GM12891 (cell line): ENCODE measurements around the gene LRMDA.

ENCODE experiments used
- POLR2A ChIP-seq: IDR thresholded peaks from 2 replicates; pipeline ENCODE4 v1.6.1; 2011; ENCODE audit warnings: low read depth, low read length, control low read depth
- POLR2AphosphoS5 ChIP-seq: IDR thresholded peaks from 2 replicates; pipeline ENCODE4 v1.6.1; 2011; ENCODE audit warnings: low read depth, low read length, control low read depth
- POU2F2 ChIP-seq: IDR thresholded peaks from 2 replicates; pipeline ENCODE4 v1.6.1; 2011; ENCODE audit warnings: low read depth, mild to moderate bottlenecking, control low read depth, low read length, moderate library complexity
- SPI1 ChIP-seq: IDR thresholded peaks from 2 replicates; pipeline ENCODE4 v1.6.1; 2011; ENCODE audit warnings: low read depth, low read length, control low read depth
- TAF1 ChIP-seq: IDR thresholded peaks from 2 replicates; pipeline ENCODE4 v1.6.1; 2011; ENCODE audit warnings: low read depth, low read length, control low read depth

DNA sequence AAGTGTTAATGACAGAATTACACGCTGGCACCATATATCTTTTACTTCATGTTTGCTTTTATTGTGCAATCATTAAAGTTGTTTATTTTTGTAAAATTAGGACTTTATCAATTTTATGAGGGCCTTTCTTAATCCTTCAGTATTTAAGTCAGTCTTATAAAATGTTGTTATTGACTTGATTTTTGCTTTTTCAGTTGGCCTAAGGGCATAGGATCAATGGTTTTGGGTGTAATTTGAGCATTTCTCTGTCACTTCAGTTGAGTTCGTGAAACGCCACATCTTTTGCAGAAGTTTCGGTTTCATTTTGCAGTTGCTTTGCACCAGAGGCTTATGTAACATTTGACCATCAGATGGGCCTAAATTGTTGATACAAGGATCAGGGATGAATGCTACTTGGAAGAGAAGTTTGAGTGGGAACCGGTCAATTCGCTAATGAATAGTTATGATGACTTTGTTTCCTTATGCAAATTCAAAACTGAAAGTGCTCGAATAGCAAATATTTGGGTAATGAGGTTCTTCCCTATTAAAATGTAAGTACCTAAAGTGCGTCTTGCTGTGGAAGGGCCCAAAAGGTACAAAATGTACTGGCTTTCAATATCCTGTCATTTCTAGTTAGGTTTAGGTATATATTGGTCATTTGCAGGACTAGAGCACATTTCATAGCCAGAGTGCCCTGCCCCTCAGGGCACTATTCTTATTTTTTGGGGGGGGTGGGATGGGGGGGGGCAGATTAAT lies 340.9 kb downstream of the LRMDA start:
- TF ChIP-seq SPI1 (no peak), TAF1 (no peak), POLR2AphosphoS5 (no peak), POLR2A (no peak), POU2F2 (no peak)
